Esophagus squamous epithelium (tissue), 5 donors: ENCODE data around the gene TERC. TPM values are rescaled to one million over a fixed set of nuclear protein-coding genes. Genes with fewer than 3 reads are reported as not detected.
A peak's percentile ranks its signal among the peaks of the same experiment; 100 is the strongest.

ENCODE experiments used
- DNase-seq: peaks from one replicate; lab custom pipeline; 2025; lab: John Stamatoyannopoulos, UW
- H3K27ac ChIP-seq, 4 donors: fragments of 200-600 bp; sonication (generic); one replicate each; pipeline ENCODE4 v1.5.1; 2016 to 2019; ENCODE audit warnings: mild to moderate bottlenecking in 1 of 4
- H3K27me3 ChIP-seq, 4 donors: fragments of 200-600 bp; sonication (generic); 1 replicate in 3 of 4; 2 replicates in 1 of 4; pipeline versions ENCODE4 v1.5.1 to v1.6.0; 2017 to 2021; ENCODE audit warnings: antibody characterized with exemption in 1 of 4
- H3K36me3 ChIP-seq, 3 donors: fragments of 200-600 bp; sonication (generic); one replicate each; pipeline ENCODE4 v1.5.1; 2016 to 2019
- H3K4me1 ChIP-seq, 3 donors: fragments of 200-600 bp; sonication (generic); one replicate each; pipeline ENCODE4 v1.5.1; 2017 to 2019
- H3K4me3 ChIP-seq, 4 donors: fragments of 200-600 bp; sonication (generic); 1 replicate in 3 of 4; 2 replicates in 1 of 4; pipeline ENCODE4 v1.5.1; 2016 to 2019; ENCODE audit warnings: mild to moderate bottlenecking in 2 of 4, moderate library complexity in 1 of 4
- H3K9me3 ChIP-seq, 3 donors: fragments of 200-600 bp; sonication (generic); one replicate each; pipeline ENCODE4 v1.5.1; 2016 to 2019
- POLR2A ChIP-seq, 4 donors: fragments of 450-650 bp; IDR thresholded peaks; one replicate each; pipeline ENCODE4 v1.6.1; 2017; ENCODE audit warnings: antibody characterized with exemption in 4 of 4, mild to moderate bottlenecking in 4 of 4, moderate library complexity in 3 of 4
- WGBS, 2 donors: methylation state at CpG; one replicate each; pipeline ENCODE4 v1.1.5; 2018; 5-methylcytosine and 5-hydroxymethylcytosine counted together
- intact Hi-C: fragments of 100-400 bp; cut with DNase I; formaldehyde crosslinking; loops from one replicate; pipeline ENCODE4 v1.15.0; 2022
- total RNA-seq, 4 donors: library from RNA; depleted of rRNA; stranded (reverse); fragments of >200 nt; gene quantifications; one replicate each; pipeline ENCODE4 v1.1.0, GENCODE V29; 2016
- TF ChIP-seq, protein P1 (sequence below), 6 experiments: fragments of 450-650 bp in 4 of 6; fragments of 200-600 bp in 2 of 6; sonication (generic) in 2 of 6; IDR thresholded peaks; one replicate each; pipeline ENCODE4 v1.5.1; 2016 to 2019; ENCODE audit warnings: antibody characterized with exemption in 6 of 6, mild to moderate bottlenecking in 4 of 6, moderate library complexity in 4 of 6
- donor health status: DM: yes; HTN: yes; CAD: no.

TERC gene
- total RNA-seq, 4 donors from 2014 or later, result 120 to 221 (median 166) TPM

DNA sequence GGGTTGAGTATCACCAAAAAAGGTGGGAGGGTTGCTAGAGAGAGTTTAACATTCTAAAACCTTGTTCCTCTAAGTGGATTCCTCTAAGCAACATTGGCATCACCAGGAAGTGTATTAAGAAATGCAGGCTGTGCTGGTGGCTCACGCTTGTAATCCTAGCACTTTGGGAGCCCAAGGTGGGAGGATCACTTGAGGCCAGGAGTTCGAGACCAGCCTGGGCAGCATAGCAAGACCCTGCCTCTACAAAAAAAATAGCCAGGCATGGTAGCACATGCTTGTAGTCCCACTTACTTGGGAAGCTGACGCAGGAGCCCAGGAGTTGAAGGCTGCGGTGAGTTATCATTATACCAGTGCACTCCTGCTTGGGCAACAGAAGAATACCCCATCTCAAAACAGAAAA lies 13.0 kb upstream of the TERC start:
- no peak overlapping the region for H3K27ac ChIP-seq
- no peaks in the 10 kb centered on the region for H3K27me3 ChIP-seq
- H3K9me3 ChIP-seq, result no peaks in the 10 kb centered on the region
- H3K4me1 ChIP-seq, result peaks cover 10 to 28% (median 21%) of the 10 kb centered on the region in 3 donors
- TF ChIP-seq POLR2A (IDR thresholded peaks at IDR 0.05), result no peak
- TF ChIP-seq, protein P1, sequence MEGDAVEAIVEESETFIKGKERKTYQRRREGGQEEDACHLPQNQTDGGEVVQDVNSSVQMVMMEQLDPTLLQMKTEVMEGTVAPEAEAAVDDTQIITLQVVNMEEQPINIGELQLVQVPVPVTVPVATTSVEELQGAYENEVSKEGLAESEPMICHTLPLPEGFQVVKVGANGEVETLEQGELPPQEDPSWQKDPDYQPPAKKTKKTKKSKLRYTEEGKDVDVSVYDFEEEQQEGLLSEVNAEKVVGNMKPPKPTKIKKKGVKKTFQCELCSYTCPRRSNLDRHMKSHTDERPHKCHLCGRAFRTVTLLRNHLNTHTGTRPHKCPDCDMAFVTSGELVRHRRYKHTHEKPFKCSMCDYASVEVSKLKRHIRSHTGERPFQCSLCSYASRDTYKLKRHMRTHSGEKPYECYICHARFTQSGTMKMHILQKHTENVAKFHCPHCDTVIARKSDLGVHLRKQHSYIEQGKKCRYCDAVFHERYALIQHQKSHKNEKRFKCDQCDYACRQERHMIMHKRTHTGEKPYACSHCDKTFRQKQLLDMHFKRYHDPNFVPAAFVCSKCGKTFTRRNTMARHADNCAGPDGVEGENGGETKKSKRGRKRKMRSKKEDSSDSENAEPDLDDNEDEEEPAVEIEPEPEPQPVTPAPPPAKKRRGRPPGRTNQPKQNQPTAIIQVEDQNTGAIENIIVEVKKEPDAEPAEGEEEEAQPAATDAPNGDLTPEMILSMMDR (IDR thresholded peaks at IDR 0.05), result no peak
- H3K4me3 ChIP-seq, result no peak overlapping the region
- WGBS, 2 donors, result 74 to 76% methylated on average over 4 of the region's 4 CpGs
- intact Hi-C loops, result no loop called here
- peaks cover 0 to 88% (median 0%) of the 10 kb centered on the region in 3 donors for H3K36me3 ChIP-seq
- no peak for DNase-seq

DNA sequence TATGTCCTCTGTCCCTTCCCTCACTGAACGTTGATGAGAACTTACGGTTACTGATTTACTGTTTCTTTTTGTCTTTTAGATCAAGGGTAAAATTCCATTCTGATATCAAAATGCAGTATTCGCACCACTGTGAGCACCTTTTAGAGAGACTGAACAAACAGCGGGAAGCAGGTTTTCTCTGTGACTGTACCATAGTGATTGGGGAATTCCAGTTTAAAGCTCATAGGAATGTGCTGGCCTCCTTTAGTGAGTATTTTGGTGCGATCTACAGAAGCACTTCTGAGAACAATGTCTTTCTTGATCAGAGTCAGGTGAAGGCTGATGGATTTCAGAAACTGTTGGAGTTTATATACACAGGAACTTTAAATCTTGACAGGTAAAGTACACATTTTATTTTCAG lies 9.3 kb upstream of the TERC start:
- peak overlapping the region in 2 of 4 donors; percentile 99 to 100 for H3K27ac ChIP-seq
- WGBS, 2 donors, result 24 to 33% methylated on average over 5 of the region's 5 CpGs
- peaks cover 10 to 33% (median 21%) of the 10 kb centered on the region in 3 donors for H3K4me1 ChIP-seq
- H3K4me3 ChIP-seq, result peak overlapping the region; percentile 68 to 99 (median 80)
- DNase-seq, result no peak
- H3K27me3 ChIP-seq, result no peaks in the 10 kb centered on the region
- intact Hi-C loops, result no loop called here
- peaks cover 0 to 51% (median 0%) of the 10 kb centered on the region in 3 donors for H3K36me3 ChIP-seq
- TF ChIP-seq, protein P1 (IDR thresholded peaks at IDR 0.05), result no peak
- TF ChIP-seq POLR2A (IDR thresholded peaks at IDR 0.05), result no peak
- no peaks in the 10 kb centered on the region for H3K9me3 ChIP-seq

DNA sequence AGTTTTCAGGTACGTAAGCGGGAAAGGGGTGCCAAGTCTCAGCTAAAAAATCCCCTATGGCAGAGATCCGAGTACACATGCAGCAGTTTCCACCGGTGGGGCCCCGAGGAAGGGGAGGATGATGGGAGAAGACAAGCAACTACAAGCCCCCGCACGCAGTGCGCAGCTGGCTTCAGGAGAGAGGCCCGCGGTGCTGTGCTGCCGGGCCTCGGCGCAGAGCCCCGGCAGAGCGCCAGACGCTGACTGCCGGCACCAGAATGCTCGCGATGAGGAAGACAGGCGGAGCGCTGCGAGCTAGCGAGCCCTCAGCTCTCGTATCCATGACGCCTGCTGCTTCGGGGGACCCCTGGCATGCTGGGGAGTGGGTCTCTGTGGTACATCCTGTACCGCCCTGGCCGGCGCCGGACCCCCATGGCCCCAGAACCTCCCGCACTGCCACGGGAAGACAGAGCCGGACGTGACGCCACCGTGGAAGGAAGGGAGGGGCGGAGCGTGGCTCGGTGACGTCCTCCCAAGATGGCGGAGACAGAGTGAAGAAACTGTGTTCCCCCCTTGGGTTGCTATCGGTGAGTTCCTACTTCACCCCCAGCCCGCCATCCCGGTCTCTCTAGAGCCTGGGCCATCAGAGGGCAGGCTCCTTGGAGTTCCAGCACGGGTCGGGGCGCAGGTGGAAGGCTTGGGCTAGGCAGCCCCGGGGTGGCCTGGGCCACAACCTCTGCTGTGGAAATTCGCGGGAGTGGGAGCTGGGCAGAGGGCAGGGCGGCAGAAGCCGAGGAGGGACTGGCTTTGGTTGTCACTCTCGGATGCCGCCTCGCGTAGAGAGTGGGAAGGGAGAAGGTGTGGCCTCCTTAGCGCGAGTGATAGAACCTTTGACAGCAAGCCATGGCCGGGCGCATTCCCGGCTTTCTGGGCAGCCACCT lies 8.3 kb upstream of the TERC start, which contains the start of gene MYNN:
MYNN (plus strand) TSS at position 500 of the 920 bp plus-strand sequence. CDS start 900 bp downstream, outside the sequence.
- DNase-seq, result peak; percentile 73
- H3K36me3 ChIP-seq, result peaks cover 0 to 41% (median 0%) of the 10 kb centered on the region in 3 donors
- H3K9me3 ChIP-seq, result no peaks in the 10 kb centered on the region
- intact Hi-C loops, result no loop called here
- H3K4me3 ChIP-seq, result peak within 1 kb of the TSS; percentile 68 to 99 (median 80)
- peak within 1 kb of the TSS; percentile 99 to 100 (median 100) for H3K27ac ChIP-seq
- TF ChIP-seq, protein P1 (IDR thresholded peaks at IDR 0.05), result peak in 1 of 6 experiments; percentile 19
- peak in 3 of 4 donors; percentile 95 to 100 (median 98) for TF ChIP-seq POLR2A (IDR thresholded peaks at IDR 0.05)
- peaks cover 10 to 33% (median 21%) of the 10 kb centered on the region in 3 donors for H3K4me1 ChIP-seq
- WGBS, 2 donors, result 0% methylated on average over 2 to 4 of the region's 61 CpGs
- no peaks in the 10 kb centered on the region for H3K27me3 ChIP-seq

DNA sequence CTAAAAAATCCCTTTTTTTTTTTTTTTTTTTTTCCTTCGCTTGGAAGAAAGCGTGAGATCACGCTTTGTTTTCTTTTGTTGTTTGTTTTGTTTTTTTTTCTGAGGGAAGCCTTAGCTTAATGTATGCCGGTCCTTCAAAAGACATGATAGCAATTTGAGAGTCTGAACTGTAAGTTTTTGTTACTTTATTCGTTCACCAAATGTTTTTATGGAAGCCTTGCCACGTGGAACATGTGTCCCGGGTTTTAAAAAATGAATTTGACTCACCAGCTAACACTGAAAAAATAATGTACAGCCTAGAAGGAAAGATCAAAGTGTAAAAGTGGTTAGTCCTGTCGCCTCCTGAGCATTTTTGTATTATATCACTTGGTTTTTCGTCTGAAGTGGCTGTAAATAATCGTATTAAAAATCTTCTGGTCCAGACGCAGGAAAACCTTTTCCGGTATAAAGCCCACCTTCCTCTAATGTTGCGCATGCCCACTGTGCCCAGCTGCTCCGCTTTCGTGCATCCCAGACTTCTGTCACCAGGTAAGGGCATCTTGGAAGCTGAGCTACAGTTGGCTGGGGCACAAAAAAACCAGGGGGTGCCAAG lies 7.5 kb upstream of the TERC start:
- no peak for TF ChIP-seq POLR2A (IDR thresholded peaks at IDR 0.05)
- TF ChIP-seq, protein P1 (IDR thresholded peaks at IDR 0.05), result no peak
- Histone ChIP-seq H3K9me3 (no peaks in the 10 kb centered on the region), H3K27ac (peak overlapping the region; percentile 99 to 100 (median 100)), H3K4me3 (peak overlapping the region; percentile 68 to 99 (median 80)), H3K4me1 (peaks cover 10 to 33% (median 21%) of the 10 kb centered on the region in 3 donors), H3K27me3 (no peaks in the 10 kb centered on the region), H3K36me3 (peaks cover 0 to 34% (median 0%) of the 10 kb centered on the region in 3 donors)
- DNase-seq, result no peak
- intact Hi-C loops, result no loop called here
- 1 to 2% methylated on average over 13 to 15 of the region's 15 CpGs for WGBS, 2 donors
